Natural killer cell (primary cell): Measurements from ENCODE around the gene NRCAM. TPM values are rescaled to one million over a fixed set of nuclear protein-coding genes. Genes with fewer than 3 reads are reported as not detected.

Source experiments
- ATAC-seq, 3 donors: fragments of 150-1000 bp in 2 of 3; fragments of 200-7000 bp in 1 of 3; cut with Tn5 transposase; 1 replicate in 1 of 3; 2 replicates in 2 of 3; pipeline ENCODE4 v1.10.0; 2021; ENCODE audit warnings: mild to moderate bottlenecking in 2 of 3, moderate library complexity in 2 of 3
- DNase-seq, 2 donors: peaks; one replicate each; pipeline versions ENCODE4 v3.0.0 to v3.0.0-alpha.2; 2013 to 2021; ENCODE audit warnings: mixed read lengths in 1 of 2
- H3K27ac ChIP-seq: one replicate; pipeline ENCODE4 v1.5.1; 2013; ENCODE audit warnings: mild to moderate bottlenecking, low read length
- H3K27me3 ChIP-seq: one replicate; pipeline ENCODE4 v1.6.1; 2013; ENCODE audit warnings: low read length; ENCODE audit not compliant: control insufficient read depth, insufficient read depth
- H3K36me3 ChIP-seq: one replicate; pipeline ENCODE4 v1.6.1; 2013; ENCODE audit warnings: low read length; ENCODE audit not compliant: control insufficient read depth, insufficient read depth
- H3K4me1 ChIP-seq: one replicate; pipeline ENCODE4 v1.6.1; 2013; ENCODE audit warnings: low read length; ENCODE audit not compliant: control insufficient read depth, insufficient read depth
- H3K4me3 ChIP-seq: one replicate; pipeline ENCODE4 v1.5.1; 2013; ENCODE audit warnings: low read length
- H3K9me3 ChIP-seq: one replicate; pipeline ENCODE4 v1.6.1; 2013; ENCODE audit warnings: low read length; ENCODE audit not compliant: control insufficient read depth, insufficient read depth
- H3K27ac Mint-ChIP-seq, 2 donors: one replicate each; pipeline ENCODE4 v1.8.0; 2022; ENCODE audit warnings: mild to moderate bottlenecking in 2 of 2, mixed read lengths in 2 of 2, moderate library complexity in 1 of 2
- H3K27me3 Mint-ChIP-seq, 2 donors: one replicate each; pipeline ENCODE4 v1.8.0; 2022; ENCODE audit warnings: low read depth in 2 of 2, mixed read lengths in 2 of 2
- H3K36me3 Mint-ChIP-seq: one replicate; pipeline ENCODE4 v1.8.0; 2022; ENCODE audit warnings: mixed read lengths
- H3K4me1 Mint-ChIP-seq, 2 donors: one replicate each; pipeline ENCODE4 v1.8.0; 2022; ENCODE audit warnings: mixed read lengths in 2 of 2
- H3K4me3 Mint-ChIP-seq: one replicate; pipeline ENCODE4 v1.8.0; 2022; ENCODE audit warnings: mild to moderate bottlenecking, moderate library complexity, mixed read lengths
- H3K9me3 Mint-ChIP-seq, 2 donors: one replicate each; pipeline ENCODE4 v1.8.0; 2022; ENCODE audit warnings: mixed read lengths in 2 of 2
- WGBS: methylation state at CpG from one replicate; pipeline ENCODE4 v1.1.7; 2013; ENCODE audit warnings: missing lambda C conversion rate; ENCODE audit not compliant: insufficient coverage; 5-methylcytosine and 5-hydroxymethylcytosine counted together
- intact Hi-C: fragments of 100-400 bp; cut with micrococcal nuclease; formaldehyde crosslinking; loops from one replicate; pipeline ENCODE4 v1.14.2; 2022
- total RNA-seq, 4 donors: library from RNA; stranded (reverse); fragments of 120-200 nt in 1 of 4; gene quantifications; one replicate each; pipeline versions ENCODE4 v1.2.3 to v1.2.4, GENCODE V29; 2013 to 2022
- TF ChIP-seq, protein P1 (sequence below): fragments of 200-600 bp; IDR thresholded peaks from one replicate; pipeline ENCODE4 v1.8.0; 2022; ENCODE audit warnings: antibody characterized with exemption

NRCAM gene
- total RNA-seq, 3 donors from 2014 or later (not counting 1 experiment from before 2014, with no cell fraction given) = 0.27 to 0.95 (median 0.52) TPM

DNA sequence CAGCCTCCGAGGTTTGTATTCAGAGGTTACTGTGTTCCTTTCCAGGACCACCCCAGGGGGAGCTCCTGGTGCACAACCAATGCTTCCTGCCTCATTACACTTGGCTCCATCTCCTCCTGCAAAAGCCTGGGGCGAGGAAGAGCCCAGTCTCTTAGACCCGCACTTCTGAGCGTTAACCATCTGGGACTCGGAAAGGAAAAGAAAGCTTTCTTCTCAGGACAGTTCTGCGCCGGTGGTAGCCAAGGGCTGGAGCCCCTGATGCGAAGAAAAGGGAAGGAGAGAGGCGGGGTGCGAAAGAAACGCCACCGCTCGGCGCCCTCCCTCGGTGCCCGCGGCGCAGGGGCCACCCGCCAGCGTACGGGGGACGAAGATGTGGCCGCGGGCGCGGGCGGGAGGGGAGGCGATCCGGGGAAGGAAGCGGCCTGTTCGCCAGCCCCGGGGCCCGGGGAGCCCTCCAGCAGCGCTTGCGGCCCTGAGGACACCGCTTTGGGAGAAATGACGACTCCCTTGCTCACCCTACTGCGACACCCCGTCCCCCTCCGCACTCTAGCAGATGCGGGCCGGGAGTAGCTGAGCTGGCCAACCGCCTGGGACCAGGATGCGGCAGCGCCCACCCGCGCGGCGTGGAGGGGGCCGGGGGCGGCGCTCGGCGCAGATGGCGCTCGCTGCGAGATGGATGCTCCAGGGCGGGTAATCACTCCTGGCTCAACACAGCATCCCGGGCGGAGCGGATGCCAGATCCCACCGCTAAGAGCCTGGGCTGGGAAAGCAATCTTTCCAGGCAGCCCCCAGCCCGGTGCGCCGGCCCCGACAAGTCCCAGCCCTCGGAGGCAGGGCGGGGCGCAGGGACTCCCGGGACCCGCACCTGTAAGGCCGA is 1.3 kb downstream of the NRCAM start:
- 1% methylated on average over 72 of the region's 72 CpGs for WGBS
- H3K4me3 Mint-ChIP-seq = peak overlapping the region; percentile 57
- no peaks in the 10 kb centered on the region for H3K36me3 Mint-ChIP-seq
- peaks cover 17% of the 10 kb centered on the region for H3K27me3 ChIP-seq
- peaks cover 43 to 68% of the 10 kb centered on the region in 2 donors for H3K27me3 Mint-ChIP-seq
- no peaks in the 10 kb centered on the region for H3K9me3 ChIP-seq
- peaks cover 3 to 4% of the 10 kb centered on the region in 2 donors for H3K4me1 Mint-ChIP-seq
- TF ChIP-seq, protein P1, sequence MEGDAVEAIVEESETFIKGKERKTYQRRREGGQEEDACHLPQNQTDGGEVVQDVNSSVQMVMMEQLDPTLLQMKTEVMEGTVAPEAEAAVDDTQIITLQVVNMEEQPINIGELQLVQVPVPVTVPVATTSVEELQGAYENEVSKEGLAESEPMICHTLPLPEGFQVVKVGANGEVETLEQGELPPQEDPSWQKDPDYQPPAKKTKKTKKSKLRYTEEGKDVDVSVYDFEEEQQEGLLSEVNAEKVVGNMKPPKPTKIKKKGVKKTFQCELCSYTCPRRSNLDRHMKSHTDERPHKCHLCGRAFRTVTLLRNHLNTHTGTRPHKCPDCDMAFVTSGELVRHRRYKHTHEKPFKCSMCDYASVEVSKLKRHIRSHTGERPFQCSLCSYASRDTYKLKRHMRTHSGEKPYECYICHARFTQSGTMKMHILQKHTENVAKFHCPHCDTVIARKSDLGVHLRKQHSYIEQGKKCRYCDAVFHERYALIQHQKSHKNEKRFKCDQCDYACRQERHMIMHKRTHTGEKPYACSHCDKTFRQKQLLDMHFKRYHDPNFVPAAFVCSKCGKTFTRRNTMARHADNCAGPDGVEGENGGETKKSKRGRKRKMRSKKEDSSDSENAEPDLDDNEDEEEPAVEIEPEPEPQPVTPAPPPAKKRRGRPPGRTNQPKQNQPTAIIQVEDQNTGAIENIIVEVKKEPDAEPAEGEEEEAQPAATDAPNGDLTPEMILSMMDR = no peak
- no peak overlapping the region for H3K27ac Mint-ChIP-seq
- peaks cover 7% of the 10 kb centered on the region for H3K4me1 ChIP-seq
- DNase-seq = peak in 1 of 2 donors; percentile 23
- intact Hi-C loops = no loop called here
- H3K9me3 Mint-ChIP-seq = no peaks in the 10 kb centered on the region
- H3K27ac ChIP-seq = no peak overlapping the region
- peak overlapping the region; percentile 24 for H3K4me3 ChIP-seq
- H3K36me3 ChIP-seq = no peaks in the 10 kb centered on the region
- ATAC-seq = no peak

DNA sequence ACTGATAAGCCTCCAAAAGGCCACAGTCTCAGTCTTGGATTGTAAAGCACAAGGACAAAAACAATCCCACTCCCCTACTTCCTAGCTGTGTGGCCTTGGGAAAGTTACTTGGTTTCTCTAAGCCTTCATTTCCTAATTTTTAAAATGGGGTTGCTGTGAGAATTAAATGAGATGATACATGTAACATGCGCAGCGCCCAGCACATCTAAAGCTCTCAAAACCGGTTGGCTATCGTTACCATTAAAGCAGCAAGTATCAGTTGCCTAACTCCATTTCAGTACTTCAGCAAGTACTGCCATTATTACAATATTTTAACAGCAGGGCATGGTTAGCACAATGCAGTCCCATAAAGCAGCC is 1.9 kb downstream of the NRCAM start:
- TF ChIP-seq, protein P1 = no peak
- Histone ChIP-seq H3K9me3 (no peaks in the 10 kb centered on the region), H3K4me3 (no peak overlapping the region), H3K27me3 (peaks cover 17% of the 10 kb centered on the region), H3K36me3 (no peaks in the 10 kb centered on the region), H3K4me1 (peaks cover 7% of the 10 kb centered on the region), H3K27ac (no peak overlapping the region)
- ATAC-seq (no peak), DNase-seq (no peak)
- no peak overlapping the region for H3K27ac Mint-ChIP-seq
- no peaks in the 10 kb centered on the region for H3K36me3 Mint-ChIP-seq
- intact Hi-C loops = no loop called here
- WGBS = 33% methylated on average over 4 of the region's 4 CpGs
- peak overlapping the region; percentile 57 for H3K4me3 Mint-ChIP-seq
- H3K9me3 Mint-ChIP-seq = no peaks in the 10 kb centered on the region
- peaks cover 3 to 4% of the 10 kb centered on the region in 2 donors for H3K4me1 Mint-ChIP-seq
- peaks cover 43 to 66% of the 10 kb centered on the region in 2 donors for H3K27me3 Mint-ChIP-seq

DNA sequence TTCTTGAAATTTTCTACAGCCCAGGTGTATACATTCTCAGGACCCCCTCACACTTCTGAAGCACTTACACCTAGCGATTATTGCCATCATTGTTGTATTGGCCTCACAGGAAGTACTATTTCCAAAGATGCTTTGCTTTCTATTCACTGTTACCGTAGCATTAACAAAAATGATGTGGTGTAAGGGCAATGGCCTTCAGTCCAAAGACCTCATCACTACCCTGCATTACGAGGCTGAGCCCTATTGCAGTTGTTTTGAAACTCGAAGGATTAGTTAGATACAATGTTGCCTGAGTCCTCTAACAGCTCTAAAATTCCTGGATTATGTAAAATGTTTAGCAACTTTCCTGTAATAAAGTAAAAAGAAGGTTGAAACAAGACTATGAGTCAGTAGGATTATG is 2.9 kb downstream of the NRCAM start:
- WGBS = 91% methylated on average over 4 of the region's 4 CpGs
- Histone ChIP-seq H3K36me3 (no peaks in the 10 kb centered on the region), H3K4me3 (no peak overlapping the region), H3K4me1 (peaks cover 7% of the 10 kb centered on the region), H3K9me3 (no peaks in the 10 kb centered on the region), H3K27ac (no peak overlapping the region), H3K27me3 (peaks cover 17% of the 10 kb centered on the region)
- DNase-seq (no peak), ATAC-seq (no peak)
- no peak overlapping the region for H3K4me3 Mint-ChIP-seq
- H3K27ac Mint-ChIP-seq = no peak overlapping the region
- no peaks in the 10 kb centered on the region for H3K9me3 Mint-ChIP-seq
- TF ChIP-seq, protein P1 = no peak
- peaks cover 3 to 4% of the 10 kb centered on the region in 2 donors for H3K4me1 Mint-ChIP-seq
- intact Hi-C loops = no loop called here
- H3K36me3 Mint-ChIP-seq = no peaks in the 10 kb centered on the region
- peaks cover 39 to 63% of the 10 kb centered on the region in 2 donors for H3K27me3 Mint-ChIP-seq
